Measurements from ENCODE around the gene ZNF45.
A peak's percentile ranks its signal among the peaks of the same experiment; 100 is the strongest.
"Not testable (repeated sequence)": the region's sequence is repeated elsewhere in the genome, so short reads cannot be mapped to it uniquely, and the experiment has no call there.

ZNF45 gene

DNA sequence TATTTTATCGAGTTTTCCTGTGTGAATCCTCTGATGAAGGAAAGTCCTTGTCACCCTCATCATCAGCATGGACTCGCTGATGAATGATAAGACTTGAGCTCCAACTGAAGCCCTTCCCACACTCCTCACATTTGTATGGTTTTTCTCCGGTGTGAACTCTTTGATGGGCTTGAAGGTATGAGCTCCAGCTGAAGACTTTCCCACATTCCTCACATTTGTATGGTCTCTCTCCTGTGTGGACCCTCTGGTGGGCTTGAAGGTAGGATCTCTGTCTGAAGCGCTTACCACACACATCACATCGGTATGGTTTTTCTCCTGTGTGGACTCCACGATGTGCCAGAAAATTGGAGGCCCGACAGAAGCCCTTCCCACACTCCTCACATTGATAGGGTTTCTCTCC, 21.7 kb downstream of the ZNF45 start:
- no peak for DNase-seq (ENCODE audit: low read depth)

DNA sequence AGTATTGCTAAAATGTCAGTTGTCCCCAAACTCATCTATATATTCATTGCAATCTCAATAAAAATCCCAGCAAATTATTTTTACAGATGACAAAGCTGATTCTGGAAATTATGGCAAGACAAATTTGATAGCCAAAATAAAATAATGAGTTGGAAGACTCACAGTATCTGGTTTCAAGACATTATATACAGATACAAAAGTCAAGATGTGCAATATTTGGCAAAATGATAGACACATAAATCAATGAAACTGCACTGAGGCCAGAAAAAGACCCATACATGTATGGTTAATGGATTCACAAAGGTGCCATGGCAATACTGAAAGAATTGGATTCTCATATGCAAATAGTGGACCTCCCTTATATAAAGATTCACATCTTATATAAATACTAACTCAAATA, 24.2 kb downstream of the ZNF45 start:
- no peak for DNase-seq (ENCODE audit: low read depth)

DNA sequence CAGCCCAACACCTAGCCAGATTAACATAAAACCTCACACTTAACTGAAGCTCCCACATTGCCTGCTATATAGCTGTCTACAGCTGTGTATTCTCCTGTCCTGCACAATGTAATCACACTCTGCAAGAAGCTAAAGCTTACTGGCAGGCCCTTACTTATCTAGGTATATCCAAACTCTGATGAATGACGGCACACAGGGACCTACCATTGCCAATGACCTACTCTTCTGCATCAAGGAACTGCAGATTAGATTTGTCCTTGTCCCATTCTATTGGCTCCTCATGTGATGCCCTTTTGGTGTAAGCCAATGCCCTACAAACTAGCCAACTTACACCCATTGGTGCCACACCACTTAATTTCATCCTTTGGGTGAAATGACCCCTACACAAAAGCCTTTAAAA, 26.4 kb downstream of the ZNF45 start:
- no peak for DNase-seq (ENCODE audit: low read depth)

DNA sequence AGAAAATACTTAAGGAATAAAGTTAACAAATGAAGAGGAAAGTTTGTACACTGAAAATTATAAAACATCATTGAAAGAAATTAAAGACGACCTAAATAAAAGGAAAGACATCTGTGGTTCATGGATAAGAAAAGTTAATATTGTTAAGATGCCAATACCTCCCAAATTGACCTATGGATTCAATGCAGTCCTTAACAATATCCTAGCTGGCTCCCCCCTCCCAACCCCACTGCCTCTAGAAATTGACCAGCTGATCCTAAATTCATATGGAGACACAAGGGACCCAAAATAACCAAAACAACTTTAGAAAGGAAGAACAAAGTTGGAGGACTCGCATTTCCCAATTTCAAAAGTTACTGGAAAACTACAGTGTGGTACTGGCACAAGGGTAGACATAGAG, 28.3 kb downstream of the ZNF45 start:
- no peak for DNase-seq (ENCODE audit: low read depth)

DNA sequence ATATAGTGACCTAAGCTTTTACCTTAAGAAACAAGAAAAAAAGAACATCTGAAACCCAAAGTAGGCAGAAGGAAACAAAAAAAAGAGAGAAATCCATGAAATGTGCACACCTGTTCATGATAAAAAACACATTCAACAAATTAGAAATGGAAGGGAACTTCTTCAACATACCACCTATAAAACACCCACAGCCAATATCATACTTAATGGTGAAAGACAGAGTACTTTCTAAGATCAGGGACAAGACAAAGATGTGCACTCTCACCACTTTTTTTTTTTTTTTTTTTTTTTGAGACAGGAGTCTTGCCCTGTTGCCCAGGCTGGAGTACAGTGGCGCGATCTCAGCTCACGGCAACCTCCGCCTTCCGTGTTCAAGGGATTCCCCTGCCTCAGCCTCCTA, 29.2 kb downstream of the ZNF45 start:
- DNase-seq (ENCODE audit: low read depth), result no peak

DNA sequence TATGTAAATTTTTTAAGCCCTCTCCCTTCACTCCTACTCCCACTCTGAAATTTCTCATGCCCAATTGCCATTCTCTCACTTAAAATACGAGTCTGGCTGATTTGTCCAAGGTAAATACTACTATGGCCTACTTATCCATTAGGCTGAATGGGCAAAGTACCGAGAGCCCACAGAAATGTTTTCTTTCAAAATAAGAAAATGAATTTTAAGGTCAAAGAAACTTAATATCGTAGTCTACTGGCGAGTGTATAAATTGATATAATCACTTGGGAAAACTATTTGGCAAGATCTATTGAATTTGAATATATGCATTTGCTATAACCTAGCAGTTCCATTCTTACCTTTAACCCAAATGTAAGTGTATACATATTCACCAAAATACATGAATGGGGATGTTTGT, 32.7 kb downstream of the ZNF45 start:
- no peak for DNase-seq (ENCODE audit: low read depth)

DNA sequence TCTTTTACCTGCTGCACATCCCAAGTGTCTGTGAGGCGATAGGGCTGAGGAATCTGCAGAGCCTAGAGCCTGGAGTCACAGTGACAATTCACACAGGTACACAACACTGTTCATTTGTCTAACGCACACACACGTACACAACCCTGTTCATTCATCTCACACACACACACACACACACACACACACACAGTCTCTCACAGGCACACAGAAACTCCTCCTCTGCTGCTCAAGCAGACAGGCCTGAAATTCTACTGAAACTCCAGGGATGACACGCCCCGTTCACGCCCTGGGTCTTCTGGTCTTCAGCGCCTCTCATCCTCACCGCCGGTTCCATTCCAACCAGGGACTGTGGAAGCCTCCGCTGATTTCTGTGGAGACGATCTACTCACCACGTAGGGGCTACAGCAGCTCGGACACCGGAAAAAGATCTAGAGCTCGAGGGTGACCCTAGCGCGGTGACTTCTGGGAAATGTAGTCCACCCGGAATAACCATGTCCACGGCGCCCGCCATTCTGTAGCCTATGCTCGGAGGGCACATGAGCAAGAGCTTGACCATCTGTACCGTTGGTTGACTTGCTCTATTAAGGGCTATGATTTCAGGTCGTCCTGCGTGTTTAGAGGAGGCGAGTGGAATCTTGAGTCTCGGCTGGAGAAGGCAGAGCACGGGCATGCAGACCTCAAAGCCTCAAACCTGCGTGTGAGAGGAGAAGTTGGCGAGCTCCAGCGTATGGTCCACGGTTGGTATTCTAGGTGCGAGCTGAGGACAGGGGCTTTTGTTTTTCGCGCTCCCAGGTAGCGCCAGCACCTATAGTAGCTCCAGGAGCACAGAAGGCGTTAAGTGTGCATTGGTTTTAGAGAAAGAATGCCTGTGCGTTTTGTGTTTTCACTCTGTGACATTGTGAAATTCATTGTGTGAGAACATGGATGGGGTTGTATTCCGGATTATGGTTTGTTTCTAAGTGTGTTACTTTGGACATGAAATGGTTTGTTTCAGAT, 33.4 kb downstream of the ZNF45 start:
- DNase-seq (ENCODE audit: low read depth), result peak; percentile 91

DNA sequence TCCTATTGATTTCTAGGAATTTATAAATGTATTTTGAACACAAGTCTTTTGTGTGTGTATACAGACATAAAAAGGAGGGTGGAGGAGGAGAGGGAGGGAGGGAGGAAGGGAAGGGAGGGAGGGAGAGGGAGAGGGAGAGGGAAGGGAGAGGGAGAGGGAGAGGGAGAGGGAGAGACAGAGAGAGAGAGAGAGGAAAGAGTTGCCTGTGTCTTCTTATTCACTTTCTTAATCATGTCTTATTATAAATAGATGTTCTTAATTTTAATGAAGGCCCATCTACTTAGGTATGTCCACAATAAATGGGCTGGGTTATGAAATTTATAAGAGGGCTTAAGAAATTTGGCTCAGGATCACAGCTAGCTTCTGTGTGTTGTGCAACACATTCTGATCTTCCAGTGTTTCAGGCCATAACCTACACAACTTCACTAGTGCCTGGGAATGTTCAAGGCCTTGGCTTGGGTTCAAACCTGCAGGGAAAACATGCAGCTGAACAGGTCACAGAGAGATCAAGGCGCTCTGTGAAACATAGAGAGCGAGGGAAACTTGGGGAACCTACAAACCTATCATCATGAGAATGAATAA, 39.3 kb downstream of the ZNF45 start:
- DNase-seq (ENCODE audit: low read depth), result peak; percentile 57

DNA sequence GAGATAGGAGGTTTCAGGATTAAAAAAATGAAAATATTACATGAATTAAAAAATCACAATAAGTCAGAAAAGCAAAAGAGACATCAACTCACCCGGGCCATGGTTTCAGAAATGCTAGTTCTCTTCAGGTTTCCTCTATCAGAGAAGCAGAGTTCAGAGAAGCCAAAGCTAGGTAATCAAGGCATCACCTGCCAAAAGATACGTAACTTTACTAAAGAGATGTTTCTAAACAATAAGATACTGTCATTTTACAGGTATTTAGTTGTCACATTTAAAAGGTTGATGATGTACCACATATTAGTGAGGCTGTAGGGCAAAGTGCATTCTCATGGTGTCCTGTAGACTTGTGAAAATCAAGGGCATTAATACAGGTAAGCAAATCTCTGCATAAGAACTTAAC, 51.2 kb downstream of the ZNF45 start, which contains the start of gene ZNF404:
Gene ZNF404, minus strand, starts transcription at position 101 of the 400 bp plus-strand sequence.
- no peak for DNase-seq (ENCODE audit: low read depth)

DNA sequence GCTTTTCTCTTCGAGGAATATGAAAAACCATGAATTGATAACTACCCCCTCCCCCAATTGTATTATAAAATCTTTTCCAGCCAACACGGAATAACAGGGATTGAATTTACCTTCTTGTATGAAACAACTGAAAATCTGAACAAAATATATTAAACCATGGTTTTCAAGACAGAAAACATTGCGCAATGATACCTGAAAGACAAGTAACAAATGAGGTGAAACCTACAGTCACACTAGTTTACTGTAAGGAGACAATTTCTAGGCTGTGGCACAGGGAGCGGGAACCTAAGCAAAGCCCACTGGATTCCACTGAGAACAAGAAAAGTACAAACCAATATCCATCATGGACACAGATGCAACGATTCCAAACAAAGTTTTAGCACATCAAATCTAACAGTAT, 54.6 kb downstream of the ZNF45 start:
- DNase-seq (ENCODE audit: low read depth), result no peak

DNA sequence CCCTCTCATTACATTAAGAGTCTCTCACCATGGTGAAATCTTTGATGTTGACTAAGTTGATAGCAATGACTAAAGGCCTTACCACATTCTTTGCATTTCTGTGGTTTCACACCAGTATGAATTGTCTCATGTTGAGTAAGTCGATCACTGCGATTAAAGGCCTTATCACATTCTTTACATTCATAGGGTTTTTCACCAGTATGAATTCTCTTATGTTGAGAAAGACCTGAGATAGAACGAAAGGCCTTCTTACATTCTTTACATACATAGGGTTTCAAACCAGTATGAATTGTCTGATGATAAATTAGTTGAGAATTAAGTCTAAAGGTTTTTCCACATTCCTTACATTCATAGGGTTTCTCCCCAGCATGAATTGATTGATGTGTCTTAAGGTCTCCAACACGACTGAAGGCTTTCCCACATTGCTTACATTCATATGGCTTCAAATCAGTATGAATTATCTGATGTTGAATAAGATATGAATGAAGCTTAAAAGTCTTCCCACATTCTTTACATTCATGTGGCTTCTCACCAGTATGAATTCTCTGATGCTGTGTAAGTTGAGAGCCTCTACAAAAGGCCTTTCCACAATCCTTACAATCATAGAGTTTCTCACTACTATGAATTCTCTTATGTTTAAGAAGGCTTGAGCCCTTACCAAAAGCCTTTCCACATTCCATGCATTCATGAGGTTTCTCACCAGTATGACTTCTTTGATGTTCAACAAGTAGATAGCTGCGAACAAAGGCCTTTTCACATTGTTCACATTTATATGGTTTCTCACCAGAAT, 62.3 kb downstream of the ZNF45 start:
- no peak for DNase-seq (ENCODE audit: low read depth)

DNA sequence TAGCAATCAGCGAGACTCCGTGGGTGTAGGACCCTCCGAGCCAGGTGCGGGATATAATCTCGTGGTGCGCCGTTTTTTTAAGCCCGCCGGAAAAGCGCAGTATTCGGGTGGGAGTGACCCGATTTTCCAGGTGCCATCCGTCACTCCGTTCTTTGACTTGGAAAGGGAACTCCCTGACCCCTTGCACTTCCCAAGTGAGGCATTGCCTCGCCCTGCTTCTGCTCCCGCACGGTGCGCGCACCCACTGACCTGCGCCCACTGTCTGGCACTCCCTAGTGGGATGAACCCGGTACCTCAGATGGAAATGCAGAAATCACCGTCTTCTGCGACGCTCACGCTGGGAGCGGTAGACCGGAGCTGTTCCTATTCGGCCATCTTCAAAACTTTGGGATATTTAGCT, 68.2 kb downstream of the ZNF45 start:
- DNase-seq (ENCODE audit: low read depth), result not testable (repeated sequence)
